Naive thymus-derived CD4-positive, alpha-beta T cell (primary cell): ENCODE data around the gene ZBTB20. TPM values are rescaled to one million over a fixed set of nuclear protein-coding genes. Genes with fewer than 3 reads are reported as not detected.

ENCODE experiments used
- ATAC-seq: fragments of 150-1000 bp; cut with Tn5 transposase; 2 replicates; pipeline ENCODE4 v1.10.0; 2021; ENCODE audit warnings: mild to moderate bottlenecking, moderate library complexity
- CTCF ChIA-PET: fragments of 350-600 bp; sonication (Branson Sonifier 250); formaldehyde crosslinking; loops from one replicate; lab custom pipeline; 2021; ENCODE audit warnings: antibody characterized with exemption; lab: Charles Lee
- POLR2A ChIA-PET: fragments of 350-600 bp; sonication (Branson Sonifier 250); formaldehyde crosslinking; loops from one replicate; lab custom pipeline; 2021; ENCODE audit warnings: antibody characterized with exemption, inconsistent platforms; lab: Charles Lee
- DNase-seq, 9 donors: peaks; one replicate each; pipeline versions ENCODE4 v3.0.0 to v3.0.0-alpha.2; 2020 to 2022; ENCODE audit warnings: mixed read lengths in 1 of 9
- H3K27ac ChIP-seq: one replicate; pipeline ENCODE4 v1.7.0; 2013; ENCODE audit warnings: mild to moderate bottlenecking, low read depth, low read length, moderate library complexity
- H3K27me3 ChIP-seq, 2 donors: one replicate each; pipeline ENCODE4 v1.7.0; 2013; ENCODE audit warnings: low read length in 2 of 2, mild to moderate bottlenecking in 2 of 2, moderate library complexity in 2 of 2; ENCODE audit not compliant: control insufficient read depth in 2 of 2, insufficient read depth in 2 of 2
- H3K36me3 ChIP-seq, 3 experiments: 1 replicate in 2 of 3; 2 replicates in 1 of 3; pipeline ENCODE4 v1.7.0; 2013; ENCODE audit warnings: low read length in 3 of 3, mild to moderate bottlenecking in 3 of 3, moderate library complexity in 1 of 3; ENCODE audit not compliant: insufficient read depth in 3 of 3, control insufficient read depth in 2 of 3
- H3K4me1 ChIP-seq, 2 donors: one replicate each; pipeline ENCODE4 v1.7.0; 2013; ENCODE audit warnings: low read length in 2 of 2, mild to moderate bottlenecking in 2 of 2, moderate library complexity in 1 of 2; ENCODE audit not compliant: control insufficient read depth in 2 of 2, insufficient read depth in 2 of 2
- H3K4me3 ChIP-seq: 2 replicates; pipeline ENCODE4 v1.7.0; 2013; ENCODE audit warnings: mild to moderate bottlenecking, low read length
- H3K9me3 ChIP-seq, 3 experiments: 1 replicate in 2 of 3; 2 replicates in 1 of 3; pipeline ENCODE4 v1.7.0; 2013; ENCODE audit warnings: low read length in 3 of 3; ENCODE audit not compliant: control insufficient read depth in 2 of 3
- H3K27ac Mint-ChIP-seq, 9 donors: one replicate each; pipeline ENCODE4 v1.8.0; 2020 to 2022; ENCODE audit warnings: mixed read lengths in 9 of 9, mild to moderate bottlenecking in 8 of 9, moderate library complexity in 5 of 9, inconsistent platforms in 2 of 9
- H3K27me3 Mint-ChIP-seq, 5 donors: one replicate each; pipeline ENCODE4 v1.8.0; 2021 to 2022; ENCODE audit warnings: mixed read lengths in 5 of 5, mild to moderate bottlenecking in 1 of 5
- H3K36me3 Mint-ChIP-seq, 5 donors: one replicate each; pipeline ENCODE4 v1.8.0; 2020 to 2022; ENCODE audit warnings: mixed read lengths in 5 of 5, mild to moderate bottlenecking in 3 of 5, inconsistent platforms in 1 of 5
- H3K4me1 Mint-ChIP-seq, 7 donors: one replicate each; pipeline ENCODE4 v1.8.0; 2020 to 2022; ENCODE audit warnings: mixed read lengths in 7 of 7, mild to moderate bottlenecking in 3 of 7, inconsistent platforms in 1 of 7
- H3K4me3 Mint-ChIP-seq, 10 donors: one replicate each; pipeline ENCODE4 v1.8.0; 2020 to 2022; ENCODE audit warnings: mild to moderate bottlenecking in 10 of 10, mixed read lengths in 10 of 10, moderate library complexity in 6 of 10, inconsistent platforms in 2 of 10
- H3K9me3 Mint-ChIP-seq, 11 donors: one replicate each; pipeline ENCODE4 v1.8.0; 2020 to 2022; ENCODE audit warnings: mixed read lengths in 11 of 11, mild to moderate bottlenecking in 4 of 11, inconsistent platforms in 1 of 11, moderate library complexity in 1 of 11
- intact Hi-C, 2 donors: fragments of 100-400 bp; cut with micrococcal nuclease; formaldehyde crosslinking; loops; one replicate each; pipeline ENCODE4 v1.15.1; 2023
- polyA plus RNA-seq, 2 donors: library from polyadenylated mRNA; unstranded; fragments of 300-500 nt; fragmentation: Illumina TruSeq; gene quantifications; one replicate each; pipeline ENCODE4 v1.2.3, GENCODE V29; 2021
- total RNA-seq, 6 experiments: library from RNA in 5 of 6; stranded (reverse) in 5 of 6; gene quantifications; 1 replicate in 5 of 6; 2 replicates in 1 of 6; pipeline ENCODE4 v1.2.3 and lab custom pipeline; 2021 to 2026

The ZBTB20 gene
- total and polyA plus RNA-seq, 7 experiments from 2014 or later, result 14.9 to 69.5 (median 59.2) TPM

- peaks cover 4 to 16% (median 8%) of the 10 kb centered on the region in 7 donors for H3K4me1 Mint-ChIP-seq
- intact Hi-C loops, result no loop called here
- no peak overlapping the region for H3K4me3 Mint-ChIP-seq
- ChIA-PET CTCF (interaction anchor here (0.6 to 4.1 kb wide), 5 partner anchors 19 to 1399 kb away, joined by 3 to 35 read pairs (median 4); no protein-coding TSS in a partner anchor), POLR2A (interaction anchor here (0.7 kb wide), 1 partner anchor 236 kb away, joined by 3 read pairs; no protein-coding TSS in a partner anchor)
- H3K27ac Mint-ChIP-seq, result peak overlapping the region in 2 of 9 donors; percentile 8 to 45
- Histone ChIP-seq H3K4me1 (no peaks in the 10 kb centered on the region), H3K36me3 (no peaks in the 10 kb centered on the region), H3K4me3 (no peak overlapping the region), H3K9me3 (no peaks in the 10 kb centered on the region), H3K27me3 (no peaks in the 10 kb centered on the region), H3K27ac (no peak overlapping the region)
- DNase-seq, result no peak
- ATAC-seq, result no peak
- H3K27me3 Mint-ChIP-seq, result peaks cover 0 to 2% (median 0%) of the 10 kb centered on the region in 5 donors
- H3K9me3 Mint-ChIP-seq, result no peaks in the 10 kb centered on the region
- peaks cover 0 to under 1% (median 0%) of the 10 kb centered on the region in 5 donors for H3K36me3 Mint-ChIP-seq
Measured at GRCh38 chr3:114420072-114420471, 727.0 kb downstream of the ZBTB20 start.

GRCh38 chr3:114418724-114419543, 728.2 kb downstream of the ZBTB20 start:
- Mint-ChIP-seq H3K4me3 (no peak overlapping the region), H3K27ac (peak overlapping the region in 2 of 9 donors; percentile 26 to 60), H3K9me3 (no peaks in the 10 kb centered on the region), H3K4me1 (peaks cover 4 to 18% (median 8%) of the 10 kb centered on the region in 7 donors), H3K27me3 (peaks cover 0 to 2% (median 0%) of the 10 kb centered on the region in 5 donors), H3K36me3 (no peaks in the 10 kb centered on the region)
- ATAC-seq, result peak; percentile 91
- no peaks in the 10 kb centered on the region for H3K27me3 ChIP-seq
- ChIA-PET CTCF (interaction anchor here (0.6 to 4.1 kb wide), 18 partner anchors 10 to 682 kb away, joined by 3 to 35 read pairs (median 3); no protein-coding TSS in a partner anchor), POLR2A (interaction anchor here (0.6 kb wide), 1 partner anchor 16 kb away, joined by 3 read pairs; no protein-coding TSS in a partner anchor)
- no peak overlapping the region for H3K27ac ChIP-seq
- no peaks in the 10 kb centered on the region for H3K4me1 ChIP-seq
- intact Hi-C loops, result loop anchor here (1.0 to 2.0 kb wide), 9 partner anchors 35 to 682 kb away; partner anchors contain the start of genes CCDC191 (in 1 of the 2), GRAMD1C (in 1 of the 2) and QTRT2 (in 1 of the 2)
- H3K9me3 ChIP-seq, result no peaks in the 10 kb centered on the region
- no peaks in the 10 kb centered on the region for H3K36me3 ChIP-seq
- no peak overlapping the region for H3K4me3 ChIP-seq
- peak in 7 of 9 donors; percentile 40 to 66 (median 57) for DNase-seq

- DNase-seq (no peak), ATAC-seq (no peak)
- Mint-ChIP-seq H3K27me3 (peaks cover 0 to 2% (median 0%) of the 10 kb centered on the region in 5 donors), H3K4me3 (no peak overlapping the region), H3K4me1 (peaks cover 4 to 18% (median 8%) of the 10 kb centered on the region in 7 donors), H3K27ac (no peak overlapping the region), H3K36me3 (no peaks in the 10 kb centered on the region), H3K9me3 (no peaks in the 10 kb centered on the region)
- H3K27ac ChIP-seq, result no peak overlapping the region
- intact Hi-C loops, result loop anchor here (1.0 to 2.0 kb wide), 9 partner anchors 34 to 681 kb away; partner anchors contain the start of genes CCDC191 (in 1 of the 2), GRAMD1C (in 1 of the 2) and QTRT2 (in 1 of the 2)
- ChIA-PET POLR2A (interaction anchor here (0.6 kb wide), 1 partner anchor 17 kb away, joined by 3 read pairs; no protein-coding TSS in a partner anchor), CTCF (interaction anchor here (0.7 to 4.1 kb wide), 11 partner anchors 9 to 274 kb away, joined by 3 to 35 read pairs (median 3); no protein-coding TSS in a partner anchor)
- no peak overlapping the region for H3K4me3 ChIP-seq
- no peaks in the 10 kb centered on the region for H3K4me1 ChIP-seq
- no peaks in the 10 kb centered on the region for H3K27me3 ChIP-seq
- no peaks in the 10 kb centered on the region for H3K9me3 ChIP-seq
- H3K36me3 ChIP-seq, result no peaks in the 10 kb centered on the region
Measured at GRCh38 chr3:114418107-114418506, 729.0 kb downstream of the ZBTB20 start.

DNA sequence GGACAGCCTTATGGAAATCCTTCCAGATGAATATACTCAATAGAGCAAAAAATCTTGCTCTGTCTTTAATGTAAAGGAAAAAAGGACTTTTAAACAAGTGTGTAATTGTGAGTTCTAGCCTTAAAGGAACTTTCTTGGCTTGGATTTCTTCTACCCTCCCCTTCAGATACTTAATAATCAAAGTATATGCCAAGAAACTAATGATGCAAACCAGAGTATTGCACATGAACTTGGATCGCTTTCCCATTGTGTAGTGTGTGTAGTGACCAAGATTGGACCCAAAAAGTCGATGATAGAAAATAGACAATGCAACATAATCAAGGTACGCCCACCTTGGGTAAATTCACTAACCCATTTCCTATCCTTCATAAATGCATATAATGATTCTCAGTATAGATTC, 729.4 kb downstream of the ZBTB20 start:
- Mint-ChIP-seq H3K36me3 (no peaks in the 10 kb centered on the region), H3K27me3 (peaks cover 0 to 2% (median 0%) of the 10 kb centered on the region in 5 donors), H3K4me3 (no peak overlapping the region), H3K4me1 (peaks cover 4 to 21% (median 8%) of the 10 kb centered on the region in 7 donors), H3K9me3 (no peaks in the 10 kb centered on the region), H3K27ac (no peak overlapping the region)
- DNase-seq, result no peak
- POLR2A ChIA-PET, result no interaction called here
- Histone ChIP-seq H3K4me1 (no peaks in the 10 kb centered on the region), H3K27ac (no peak overlapping the region), H3K4me3 (no peak overlapping the region), H3K9me3 (no peaks in the 10 kb centered on the region), H3K27me3 (no peaks in the 10 kb centered on the region), H3K36me3 (no peaks in the 10 kb centered on the region)
- ATAC-seq, result no peak
- intact Hi-C loops, result loop anchor here (1.0 to 2.0 kb wide), 9 partner anchors 33 to 681 kb away; partner anchors contain the start of genes CCDC191 (in 1 of the 2), GRAMD1C (in 1 of the 2) and QTRT2 (in 1 of the 2)
- CTCF ChIA-PET, result interaction anchor here (0.7 to 4.1 kb wide), 6 partner anchors 12 to 273 kb away, joined by 3 to 35 read pairs (median 3); no protein-coding TSS in a partner anchor

- DNase-seq (no peak), ATAC-seq (no peak)
- H3K4me3 ChIP-seq, result no peak overlapping the region
- no peaks in the 10 kb centered on the region for H3K36me3 ChIP-seq
- intact Hi-C loops, result no loop called here
- no peak overlapping the region for H3K27ac ChIP-seq
- Mint-ChIP-seq H3K9me3 (no peaks in the 10 kb centered on the region), H3K27me3 (peaks cover 0 to 2% (median 0%) of the 10 kb centered on the region in 5 donors), H3K4me1 (peaks cover 4 to 22% (median 8%) of the 10 kb centered on the region in 7 donors), H3K27ac (no peak overlapping the region), H3K4me3 (no peak overlapping the region), H3K36me3 (no peaks in the 10 kb centered on the region)
- H3K4me1 ChIP-seq, result no peaks in the 10 kb centered on the region
- POLR2A ChIA-PET, result no interaction called here
- no peaks in the 10 kb centered on the region for H3K27me3 ChIP-seq
- CTCF ChIA-PET, result interaction anchor here (0.7 to 4.1 kb wide), 2 partner anchors 105 to 266 kb away, joined by 3 to 35 read pairs; no protein-coding TSS in a partner anchor
- H3K9me3 ChIP-seq, result no peaks in the 10 kb centered on the region
Measured at GRCh38 chr3:114417265-114417664, 729.8 kb downstream of the ZBTB20 start.
